NCI-H524 (cell line): Measurements from ENCODE around the gene RNF149.

ENCODE experiments used
- DNase-seq, 2 experiments: peaks; one replicate each; lab custom pipeline; 2025; lab: John Stamatoyannopoulos, UW

The RNF149 gene

GRCh38 chr2:101294861-101295260 is 13.6 kb downstream of the RNF149 start:
- no peak for DNase-seq

DNA sequence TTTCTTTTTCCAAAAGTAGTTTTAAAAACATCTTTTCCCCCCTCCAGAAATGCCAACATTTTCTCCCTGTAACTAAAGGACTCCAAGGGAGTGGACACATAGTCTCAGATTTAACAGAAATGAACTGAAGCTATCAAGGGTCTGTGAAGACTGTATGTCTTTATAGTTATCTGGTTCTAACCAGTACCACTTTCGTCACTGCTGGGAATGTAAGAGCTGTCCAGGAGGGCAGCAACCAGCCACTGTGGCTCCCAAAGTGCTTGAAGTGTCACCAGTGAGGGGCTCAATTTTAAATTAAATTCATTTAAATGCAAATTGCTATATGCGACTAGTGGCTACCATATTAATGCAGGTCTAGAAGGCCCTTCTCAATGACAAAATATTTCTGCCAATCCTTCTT is 15.0 kb downstream of the RNF149 start:
- DNase-seq: no peak

DNA sequence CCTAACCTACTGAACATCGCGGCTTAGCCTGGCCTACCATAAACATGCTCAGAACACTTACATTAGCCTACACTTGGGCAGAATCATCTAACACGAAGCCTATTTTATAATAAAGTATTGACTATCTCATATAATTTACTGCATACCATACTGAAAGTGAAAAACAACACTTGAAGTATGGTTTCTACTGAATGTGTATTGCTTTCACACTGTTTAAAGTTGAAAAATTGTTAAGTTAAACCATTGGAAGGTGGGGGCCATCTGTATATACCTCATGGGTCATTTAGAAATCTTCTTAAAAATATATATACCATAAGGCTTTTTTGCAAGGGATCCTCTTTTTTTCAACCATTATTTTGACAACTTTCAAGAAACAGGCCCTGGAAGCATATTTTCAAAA is 16.5 kb downstream of the RNF149 start:
- no peak for DNase-seq

- DNase-seq: no peak
Observed at GRCh38 chr2:101290711-101291110, 17.8 kb downstream of the RNF149 start.

- no peak for DNase-seq
Observed at GRCh38 chr2:101287303-101287702, 21.2 kb downstream of the RNF149 start.

DNA sequence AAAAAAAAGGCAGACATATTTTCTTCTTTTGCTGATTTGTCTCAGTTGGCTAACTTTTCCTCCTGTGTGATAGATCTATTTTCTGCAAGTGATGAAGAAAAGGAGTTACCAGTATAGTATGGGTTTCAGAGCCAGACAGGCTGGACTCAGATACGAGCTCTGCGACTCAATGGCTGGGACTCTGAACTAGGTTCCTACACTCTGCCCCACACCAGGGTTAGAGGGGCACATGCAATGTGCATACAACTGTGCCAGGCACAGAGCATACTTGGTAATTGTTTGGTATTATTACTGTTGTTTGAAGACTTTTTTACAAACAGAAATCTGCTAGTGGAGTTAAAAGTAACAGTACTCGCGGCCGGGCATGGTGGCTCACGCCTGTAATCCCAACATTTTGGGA is 21.8 kb downstream of the RNF149 start:
- DNase-seq: no peak

DNA sequence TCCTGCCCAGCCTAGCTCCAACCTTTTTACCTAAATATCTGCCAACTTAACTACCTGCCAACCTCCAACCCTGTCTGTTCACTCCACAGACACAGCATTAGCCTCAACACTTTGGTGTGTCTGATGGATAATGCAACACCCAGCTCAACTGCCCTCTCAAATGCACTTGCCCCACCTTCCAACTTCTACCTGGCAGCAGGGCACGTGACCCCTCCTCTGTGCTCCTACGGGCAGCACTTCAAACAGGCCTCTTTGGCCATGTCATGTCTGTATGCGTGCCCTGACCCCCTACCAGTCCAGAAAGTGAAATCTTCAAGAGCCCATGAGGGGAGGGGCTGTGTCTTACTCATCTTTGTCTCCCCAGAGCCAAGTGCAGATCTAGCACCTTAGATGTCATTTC is 25.5 kb downstream of the RNF149 start:
- DNase-seq: no peak

DNA sequence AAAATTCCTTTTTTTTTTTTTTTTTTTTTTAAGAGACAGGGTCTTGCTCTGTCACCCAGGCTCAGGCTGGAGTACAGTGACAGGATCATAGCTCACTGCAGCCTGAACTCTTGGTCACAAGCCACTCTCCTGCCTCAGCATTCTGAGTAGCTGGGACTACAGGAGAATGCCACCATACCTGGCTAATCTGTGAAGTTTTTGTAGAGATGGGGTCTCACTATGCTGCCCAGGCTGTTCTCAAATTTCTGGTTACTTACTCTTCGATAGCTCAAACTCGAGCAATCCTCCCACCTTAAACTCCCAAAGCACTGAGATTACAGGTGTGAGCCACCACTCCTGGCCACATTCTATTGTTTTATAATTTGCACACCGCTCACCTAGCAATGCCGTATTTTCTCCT is 27.0 kb downstream of the RNF149 start:
- DNase-seq: no peak

GRCh38 chr2:101278925-101279324 is 29.6 kb downstream of the RNF149 start:
- DNase-seq: no peak

GRCh38 chr2:101277111-101277510 is 31.4 kb downstream of the RNF149 start:
- no peak for DNase-seq

DNA sequence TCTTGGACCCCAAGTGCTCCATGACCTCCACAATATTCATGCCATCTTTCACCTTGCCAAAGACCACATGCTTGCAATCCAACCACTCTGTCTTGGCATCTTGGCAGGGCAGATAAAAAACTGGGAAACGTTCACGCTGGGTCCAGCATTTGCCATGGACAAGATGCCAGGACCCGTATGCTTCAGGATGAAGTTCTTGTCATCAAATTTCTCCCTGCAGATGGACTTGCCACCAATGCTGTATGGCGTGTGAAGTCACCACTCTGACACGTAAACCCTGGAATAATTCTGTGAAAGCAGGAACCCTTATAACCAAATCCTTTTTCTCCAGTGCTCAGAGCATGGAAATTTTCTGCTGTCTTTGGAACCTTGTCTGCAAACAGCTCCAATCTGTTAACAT is 34.4 kb downstream of the RNF149 start:
- DNase-seq: no peak

DNA sequence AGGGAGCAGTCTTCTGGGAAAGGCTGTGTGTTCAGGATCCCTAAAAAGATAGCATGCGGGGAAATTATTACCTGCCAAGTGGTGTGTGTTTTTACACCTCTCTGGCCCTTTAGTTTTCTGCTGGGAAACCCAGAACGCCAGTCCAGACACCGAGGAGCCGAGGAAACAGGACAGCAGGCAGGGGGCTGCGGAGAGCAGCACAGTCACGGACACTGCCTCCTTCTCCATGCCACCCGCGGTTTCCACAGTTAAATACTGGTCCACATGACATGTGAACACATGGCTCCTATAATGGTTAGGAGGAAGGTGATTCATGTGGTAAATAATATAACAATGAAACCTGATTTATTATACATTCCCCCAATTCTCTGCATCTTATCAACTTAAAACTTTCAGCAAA is 35.4 kb downstream of the RNF149 start:
- DNase-seq: no peak

GRCh38 chr2:101272045-101272784 is 36.3 kb downstream of the RNF149 start:
- DNase-seq: no peak

GRCh38 chr2:101270700-101271259 is 37.7 kb downstream of the RNF149 start:
- no peak for DNase-seq

DNA sequence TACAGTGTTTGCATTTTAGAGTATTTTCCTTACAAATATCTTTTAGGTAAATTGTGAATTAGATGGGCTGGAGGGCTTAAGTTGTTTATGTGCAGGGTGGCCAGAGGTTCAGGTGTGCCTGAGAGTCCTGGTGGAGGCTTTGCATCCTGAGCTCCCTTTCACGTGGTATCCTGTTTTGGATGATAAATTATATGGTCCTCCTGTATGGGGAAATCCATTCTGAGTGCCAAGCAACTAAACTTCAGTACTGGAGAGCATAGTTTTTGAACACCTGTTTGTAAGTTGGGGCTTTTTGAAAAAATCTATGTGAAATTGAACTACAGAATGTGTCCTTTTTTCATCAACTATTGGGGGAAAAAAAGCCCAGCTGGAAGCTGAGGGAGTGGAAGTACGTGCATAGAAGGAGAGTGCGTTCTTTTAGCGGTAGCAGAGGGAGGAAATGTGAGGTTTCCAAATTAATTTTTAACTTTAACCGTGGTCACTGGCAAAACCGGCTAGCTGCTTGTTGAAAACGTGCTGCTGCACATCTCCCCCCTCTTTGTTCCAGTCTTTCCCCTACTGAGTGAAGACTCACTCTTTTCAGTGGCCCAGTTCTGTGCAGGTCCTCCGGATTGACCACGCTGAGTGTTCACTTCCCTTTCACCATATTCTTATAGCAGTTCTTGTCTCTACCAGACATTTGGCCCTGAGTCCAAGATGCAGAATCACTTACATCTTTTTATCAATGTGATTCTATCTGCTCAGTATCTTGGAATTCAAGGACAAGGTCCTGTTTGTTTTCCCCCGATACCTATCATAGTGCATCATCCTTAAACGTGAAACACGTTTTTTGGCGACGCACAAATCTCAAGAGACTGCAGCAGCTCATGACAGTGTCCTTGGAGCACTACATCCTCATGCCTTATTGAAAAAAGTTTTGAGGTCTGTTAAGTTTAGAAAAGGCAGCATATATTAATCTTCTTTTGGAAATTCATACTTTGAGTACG is 40.5 kb downstream of the RNF149 start:
- DNase-seq: no peak

DNA sequence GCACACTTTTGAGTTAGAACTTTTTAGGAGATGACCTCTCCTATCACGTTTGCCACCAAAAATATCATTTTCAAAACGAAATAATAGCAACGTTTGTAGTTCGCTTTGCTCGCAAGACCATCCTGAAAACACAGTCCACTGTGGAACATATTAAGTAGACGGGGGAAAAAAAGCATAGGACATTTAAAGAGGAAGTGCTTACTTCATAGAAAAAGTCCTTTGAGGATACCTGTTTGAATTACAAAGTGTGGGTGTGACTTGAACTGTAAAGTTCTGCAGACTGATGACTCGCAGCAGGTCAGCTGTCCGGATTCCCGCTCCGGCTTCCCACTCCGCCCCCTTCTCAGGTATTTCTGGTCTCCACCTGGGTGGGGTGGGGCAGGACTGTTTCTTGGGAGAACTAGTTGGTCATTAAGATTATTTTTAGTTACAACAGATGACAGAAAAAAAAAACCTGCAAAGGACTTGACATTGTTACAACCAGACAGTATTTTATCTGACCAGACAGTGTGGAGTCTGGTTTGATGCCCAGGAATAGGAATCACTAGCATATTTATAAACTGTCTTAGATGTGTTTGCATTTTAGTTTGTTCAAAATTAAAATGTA is 42.5 kb downstream of the RNF149 start:
- DNase-seq: no peak

DNA sequence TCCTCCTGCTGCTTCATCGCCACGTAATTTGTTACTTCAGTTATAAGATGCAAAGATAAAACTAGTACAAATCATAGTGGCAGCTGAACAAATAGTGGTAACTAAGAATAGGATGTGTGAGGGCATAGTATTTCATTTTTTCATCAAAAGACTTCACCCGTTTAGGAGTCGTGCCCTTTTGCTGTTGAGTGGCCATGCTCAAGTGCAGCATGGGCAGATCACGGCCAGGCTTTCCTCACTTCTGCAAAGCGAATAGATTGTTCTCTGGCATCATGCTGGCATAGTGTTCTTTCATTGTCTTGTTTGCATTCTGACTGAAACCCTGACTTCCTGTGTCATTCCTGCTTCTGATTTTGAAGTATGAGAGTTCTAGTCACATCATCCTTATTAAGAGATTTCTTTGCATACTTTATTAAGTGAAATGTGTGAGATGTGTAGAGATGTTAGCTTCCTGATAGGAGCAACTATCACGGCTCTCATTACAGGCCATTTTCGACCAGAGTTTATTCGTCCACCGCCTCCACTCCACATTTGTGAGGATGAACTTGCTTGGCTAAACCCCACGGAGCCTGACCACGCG is 44.1 kb downstream of the RNF149 start:
- DNase-seq: no peak

DNA sequence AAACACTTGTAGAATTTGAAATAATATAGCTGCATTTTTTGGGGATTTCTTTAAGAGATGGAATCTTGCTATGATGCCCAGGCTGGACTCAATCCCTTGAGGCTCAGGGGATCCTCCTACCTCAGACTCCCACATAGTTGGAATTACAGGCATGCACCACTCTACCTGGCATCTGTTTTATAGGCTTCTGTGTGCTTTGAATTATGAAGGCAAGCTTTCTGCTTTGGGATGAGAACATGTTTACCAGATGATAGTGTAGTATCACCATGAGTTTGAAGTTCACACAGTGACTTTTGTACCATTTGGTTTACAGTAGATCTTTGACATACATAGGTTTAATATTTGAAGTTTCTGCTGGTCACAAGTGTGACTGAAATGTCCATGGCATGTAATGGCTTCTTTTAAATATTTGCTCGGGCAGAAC is 45.1 kb downstream of the RNF149 start:
- DNase-seq: no peak

- no peak for DNase-seq
Observed at GRCh38 chr2:101262142-101262541, 46.4 kb downstream of the RNF149 start.

GRCh38 chr2:101258804-101259203 is 49.7 kb downstream of the RNF149 start:
- DNase-seq: no peak

GRCh38 chr2:101256316-101256715 is 52.2 kb downstream of the RNF149 start:
- no peak for DNase-seq

DNA sequence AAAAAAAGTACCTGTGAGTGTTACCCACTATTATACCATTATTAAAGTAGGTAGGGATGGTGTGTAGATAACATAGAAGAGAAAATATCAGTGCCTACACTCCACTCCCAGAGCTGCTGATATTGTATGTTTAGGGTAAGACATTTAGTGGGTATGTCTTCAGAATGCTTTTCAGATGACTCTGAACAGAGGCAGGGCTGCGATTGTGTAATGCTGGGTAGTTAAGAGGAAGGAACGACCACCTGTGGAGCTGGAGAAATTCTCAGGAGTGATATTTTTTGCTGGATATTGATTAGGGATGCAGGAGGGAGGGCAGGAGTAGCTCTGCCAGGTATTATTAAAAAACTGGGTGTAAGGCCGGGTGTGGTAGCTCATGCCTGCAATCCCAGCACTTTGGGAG is 53.0 kb downstream of the RNF149 start:
- no peak for DNase-seq
